ENCODE measurements around the gene SHISA9. TPM values are rescaled to one million over a fixed set of nuclear protein-coding genes. Genes with fewer than 3 reads are reported as not detected.

Gene SHISA9
- polyA plus RNA-seq, 1 of the 3 experiments (the other 2 are of a cell fraction) = 0.02 TPM

GRCh38 chr16:13056607-13057006 lies 155.2 kb downstream of the SHISA9 start:
- H3K4me1 ChIP-seq (ENCODE audit: control insufficient read depth in 1 of 2, insufficient read depth in 2 of 2, low read depth in 1 of 2, low read length in 1 of 2) = no peaks in the 10 kb centered on the region
- no peak overlapping the region for H2AFZ ChIP-seq (ENCODE audit: low read depth)
- WGBS (ENCODE audit: low lambda C conversion rate) = 24% methylated on average over 5 of the region's 5 CpGs
- H3K9me3 ChIP-seq = no peaks in the 10 kb centered on the region
- no peaks in the 10 kb centered on the region for H3K27me3 ChIP-seq (ENCODE audit: insufficient read depth)
- H3F3A ChIP-seq (replicated peaks; ENCODE audit: insufficient read depth) = no peaks in the 10 kb centered on the region
- H3K4me2 ChIP-seq = no peak overlapping the region
- H3K9me2 ChIP-seq = no peaks in the 10 kb centered on the region
- no peak for TF ChIP-seq RCOR1 (IDR thresholded peaks at IDR 0.05; ENCODE audit: low read length)
- no peak for TF ChIP-seq RFX5 (IDR thresholded peaks at IDR 0.05; ENCODE audit: low read length)
- TF ChIP-seq ZBTB33 (IDR thresholded peaks at IDR 0.05; ENCODE audit: borderline replicate concordance, low read depth) = no peak
- TF ChIP-seq, protein P1, sequence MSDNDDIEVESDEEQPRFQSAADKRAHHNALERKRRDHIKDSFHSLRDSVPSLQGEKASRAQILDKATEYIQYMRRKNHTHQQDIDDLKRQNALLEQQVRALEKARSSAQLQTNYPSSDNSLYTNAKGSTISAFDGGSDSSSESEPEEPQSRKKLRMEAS (IDR thresholded peaks at IDR 0.05; ENCODE audit: low read depth) = no peak
- TF ChIP-seq SMC3 (IDR thresholded peaks at IDR 0.05; ENCODE audit: low read depth, low read length) = no peak
- TF ChIP-seq FOXJ3 (CRISPR knock-in tag; IDR thresholded peaks at IDR 0.05) = no peak
- no peak for TF ChIP-seq SIN3A (IDR thresholded peaks at IDR 0.05; ENCODE audit: borderline replicate concordance, low read depth, low read length)
- TF ChIP-seq, protein P2, sequence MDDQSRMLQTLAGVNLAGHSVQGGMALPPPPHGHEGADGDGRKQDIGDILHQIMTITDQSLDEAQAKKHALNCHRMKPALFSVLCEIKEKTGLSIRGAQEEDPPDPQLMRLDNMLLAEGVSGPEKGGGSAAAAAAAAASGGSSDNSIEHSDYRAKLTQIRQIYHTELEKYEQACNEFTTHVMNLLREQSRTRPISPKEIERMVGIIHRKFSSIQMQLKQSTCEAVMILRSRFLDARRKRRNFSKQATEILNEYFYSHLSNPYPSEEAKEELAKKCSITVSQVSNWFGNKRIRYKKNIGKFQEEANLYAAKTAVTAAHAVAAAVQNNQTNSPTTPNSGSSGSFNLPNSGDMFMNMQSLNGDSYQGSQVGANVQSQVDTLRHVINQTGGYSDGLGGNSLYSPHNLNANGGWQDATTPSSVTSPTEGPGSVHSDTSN (IDR thresholded peaks at IDR 0.05) = no peak
- no peak for TF ChIP-seq RXRA (IDR thresholded peaks at IDR 0.05; ENCODE audit: borderline replicate concordance, low read depth)
- TF ChIP-seq RAD21 (IDR thresholded peaks at IDR 0.05; ENCODE audit: low read length) = no peak
- TF ChIP-seq NRF1 (IDR thresholded peaks at IDR 0.05; ENCODE audit: low read depth, low read length) = no peak
- no peak for TF ChIP-seq USF1 (IDR thresholded peaks at IDR 0.05; ENCODE audit: borderline replicate concordance, low read depth)
- POLR2A ChIA-PET = no interaction called here
- H3K79me2 ChIP-seq (ENCODE audit: insufficient read depth) = no peaks in the 10 kb centered on the region
- no peak for DNase-seq
- CTCF ChIA-PET = no interaction called here
- H3K9ac ChIP-seq = no peak overlapping the region
- no peak overlapping the region for H3K4me3 ChIP-seq (ENCODE audit: low read depth in 2 of 2, low read length in 1 of 2)
- H3K27ac ChIP-seq (ENCODE audit: low read depth in 2 of 2, low read length in 1 of 2) = no peak overlapping the region
- no peaks in the 10 kb centered on the region for H4K20me1 ChIP-seq (ENCODE audit: insufficient read depth)
- no peaks in the 10 kb centered on the region for H3K36me3 ChIP-seq (replicated peaks in 1 of 2; ENCODE audit: control insufficient read depth in 1 of 2, insufficient read depth in 2 of 2, low read length in 1 of 2)

- ChIA-PET CTCF (no interaction called here), POLR2A (no interaction called here)
- H3K9me3 ChIP-seq = no peaks in the 10 kb centered on the region
- H3K9me2 ChIP-seq = no peaks in the 10 kb centered on the region
- no peak for DNase-seq
- no peak overlapping the region for H3K4me2 ChIP-seq
- WGBS (ENCODE audit: low lambda C conversion rate) = 50% methylated on average over 12 of the region's 13 CpGs
- H3K27me3 ChIP-seq (ENCODE audit: insufficient read depth) = no peaks in the 10 kb centered on the region
- H3F3A ChIP-seq (replicated peaks; ENCODE audit: insufficient read depth) = no peaks in the 10 kb centered on the region
- no peak overlapping the region for H3K4me3 ChIP-seq (ENCODE audit: low read depth in 2 of 2, low read length in 1 of 2)
- H4K20me1 ChIP-seq (ENCODE audit: insufficient read depth) = no peaks in the 10 kb centered on the region
- H2AFZ ChIP-seq (ENCODE audit: low read depth) = no peak overlapping the region
- no peaks in the 10 kb centered on the region for H3K4me1 ChIP-seq (ENCODE audit: control insufficient read depth in 1 of 2, insufficient read depth in 2 of 2, low read depth in 1 of 2, low read length in 1 of 2)
- H3K79me2 ChIP-seq (ENCODE audit: insufficient read depth) = no peaks in the 10 kb centered on the region
- H3K9ac ChIP-seq = no peak overlapping the region
- no peak overlapping the region for H3K27ac ChIP-seq (ENCODE audit: low read depth in 2 of 2, low read length in 1 of 2)
- no peaks in the 10 kb centered on the region for H3K36me3 ChIP-seq (replicated peaks in 1 of 2; ENCODE audit: control insufficient read depth in 1 of 2, insufficient read depth in 2 of 2, low read length in 1 of 2)
- TF ChIP-seq FOSL2 (IDR thresholded peaks at IDR 0.05; ENCODE audit: borderline replicate concordance, low read depth) = no peak
- no peak for TF ChIP-seq USF1 (IDR thresholded peaks at IDR 0.05; ENCODE audit: borderline replicate concordance, low read depth)
- no peak for TF ChIP-seq RFX5 (IDR thresholded peaks at IDR 0.05; ENCODE audit: low read length)
- no peak for TF ChIP-seq POLR2AphosphoS5 (IDR thresholded peaks at IDR 0.05; ENCODE audit: low read depth, low read length)
- TF ChIP-seq EZH2phosphoT487 (IDR thresholded peaks at IDR 0.05; ENCODE audit: borderline replicate concordance, low read depth) = no peak
- no peak for TF ChIP-seq GABPA (IDR thresholded peaks at IDR 0.05; ENCODE audit: low read depth)
- TF ChIP-seq, protein P2 (IDR thresholded peaks at IDR 0.05) = no peak
- TF ChIP-seq NRF1 (IDR thresholded peaks at IDR 0.05; ENCODE audit: low read depth, low read length) = no peak
- TF ChIP-seq, protein P3, sequence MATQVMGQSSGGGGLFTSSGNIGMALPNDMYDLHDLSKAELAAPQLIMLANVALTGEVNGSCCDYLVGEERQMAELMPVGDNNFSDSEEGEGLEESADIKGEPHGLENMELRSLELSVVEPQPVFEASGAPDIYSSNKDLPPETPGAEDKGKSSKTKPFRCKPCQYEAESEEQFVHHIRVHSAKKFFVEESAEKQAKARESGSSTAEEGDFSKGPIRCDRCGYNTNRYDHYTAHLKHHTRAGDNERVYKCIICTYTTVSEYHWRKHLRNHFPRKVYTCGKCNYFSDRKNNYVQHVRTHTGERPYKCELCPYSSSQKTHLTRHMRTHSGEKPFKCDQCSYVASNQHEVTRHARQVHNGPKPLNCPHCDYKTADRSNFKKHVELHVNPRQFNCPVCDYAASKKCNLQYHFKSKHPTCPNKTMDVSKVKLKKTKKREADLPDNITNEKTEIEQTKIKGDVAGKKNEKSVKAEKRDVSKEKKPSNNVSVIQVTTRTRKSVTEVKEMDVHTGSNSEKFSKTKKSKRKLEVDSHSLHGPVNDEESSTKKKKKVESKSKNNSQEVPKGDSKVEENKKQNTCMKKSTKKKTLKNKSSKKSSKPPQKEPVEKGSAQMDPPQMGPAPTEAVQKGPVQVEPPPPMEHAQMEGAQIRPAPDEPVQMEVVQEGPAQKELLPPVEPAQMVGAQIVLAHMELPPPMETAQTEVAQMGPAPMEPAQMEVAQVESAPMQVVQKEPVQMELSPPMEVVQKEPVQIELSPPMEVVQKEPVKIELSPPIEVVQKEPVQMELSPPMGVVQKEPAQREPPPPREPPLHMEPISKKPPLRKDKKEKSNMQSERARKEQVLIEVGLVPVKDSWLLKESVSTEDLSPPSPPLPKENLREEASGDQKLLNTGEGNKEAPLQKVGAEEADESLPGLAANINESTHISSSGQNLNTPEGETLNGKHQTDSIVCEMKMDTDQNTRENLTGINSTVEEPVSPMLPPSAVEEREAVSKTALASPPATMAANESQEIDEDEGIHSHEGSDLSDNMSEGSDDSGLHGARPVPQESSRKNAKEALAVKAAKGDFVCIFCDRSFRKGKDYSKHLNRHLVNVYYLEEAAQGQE (IDR thresholded peaks at IDR 0.05; ENCODE audit: low read depth, low read length) = no peak
- no peak for TF ChIP-seq RAD21 (IDR thresholded peaks at IDR 0.05; ENCODE audit: low read length)
Observed at GRCh38 chr16:13060932-13061331, 159.5 kb downstream of the SHISA9 start.

Measured in SK-N-SH (cell line).